CD4-positive, alpha-beta T cell treated with Interleukin-12 subunit alpha and Interleukin-12 subunit beta, for 1 hour (primary cell): ENCODE results near the gene QPCT.
"Not testable (repeated sequence)": the region's sequence is repeated elsewhere in the genome, so short reads cannot be mapped to it uniquely, and the experiment has no call there.

Source experiments
- DNase-seq: peaks from one replicate; pipeline ENCODE4 v3.0.0-alpha.2; 2020

Gene QPCT

GRCh38 chr2:37394796-37395555, 50.5 kb downstream of the QPCT start:
- DNase-seq, result no peak

GRCh38 chr2:37396890-37397565, 52.6 kb downstream of the QPCT start:
- DNase-seq, result no peak

GRCh38 chr2:37398990-37399389, 54.6 kb downstream of the QPCT start:
- no peak for DNase-seq

GRCh38 chr2:37400041-37400440, 55.6 kb downstream of the QPCT start:
- no peak for DNase-seq

GRCh38 chr2:37402636-37403035, 58.2 kb downstream of the QPCT start:
- DNase-seq, result no peak

- DNase-seq, result no peak
These were observed 61.4 kb downstream of the QPCT start for GRCh38 chr2:37405781-37406180.

GRCh38 chr2:37412231-37412630, 67.8 kb downstream of the QPCT start:
- no peak for DNase-seq

GRCh38 chr2:37413911-37414469, 69.6 kb downstream of the QPCT start:
- DNase-seq, result not testable (repeated sequence)

- DNase-seq, result peak; percentile 66
These were observed 70.1 kb downstream of the QPCT start for GRCh38 chr2:37414470-37414949.

GRCh38 chr2:37415128-37415820, 70.8 kb downstream of the QPCT start:
- DNase-seq, result no peak

GRCh38 chr2:37417321-37417720, 72.9 kb downstream of the QPCT start:
- no peak for DNase-seq

- DNase-seq, result no peak
These were observed 74.5 kb downstream of the QPCT start for GRCh38 chr2:37418956-37419355.

GRCh38 chr2:37421686-37422085, 77.3 kb downstream of the QPCT start:
- no peak for DNase-seq

GRCh38 chr2:37422816-37423215, 78.4 kb downstream of the QPCT start:
- DNase-seq, result no peak
